Measurements from ENCODE around the gene ABCA9. TPM values are rescaled to one million over a fixed set of nuclear protein-coding genes. Genes with fewer than 3 reads are reported as not detected.
A peak's percentile ranks its signal among the peaks of the same experiment; 100 is the strongest.
"Not testable (repeated sequence)": the region's sequence is repeated elsewhere in the genome, so short reads cannot be mapped to it uniquely, and the experiment has no call there.

Gene ABCA9
- total RNA-seq, 2 donors from 2014 or later: 8.8 to 30.7 TPM

GRCh38 chr17:68961214-68961882 lies 99.4 kb downstream of the ABCA9 start:
- DNase-seq: no peak
- TF ChIP-seq CTCF (IDR thresholded peaks at IDR 0.05) (no peak), POLR2A (IDR thresholded peaks at IDR 0.05) (no peak)
- Histone ChIP-seq H3K9me3 (peaks cover 0 to 5% (median 0%) of the 10 kb centered on the region in 3 donors), H3K4me3 (no peak overlapping the region), H3K36me3 (replicated peaks in 1 of 2; ENCODE audit: insufficient read depth in 1 of 2, low read depth in 2 of 2) (no peaks in the 10 kb centered on the region), H3K27ac (no peak overlapping the region), H3K27me3 (no peaks in the 10 kb centered on the region), H3K4me1 (no peaks in the 10 kb centered on the region)
- ATAC-seq: no peak
- 68 to 74% methylated on average over 9 of the region's 9 CpGs for WGBS, 2 donors
- intact Hi-C loops (cut with DNase I): no loop called here

GRCh38 chr17:68959117-68959516 lies 101.6 kb downstream of the ABCA9 start:
- DNase-seq; H3K27me3 ChIP-seq; ATAC-seq; H3K4me1 ChIP-seq; H3K36me3 ChIP-seq (replicated peaks in 1 of 2; ENCODE audit: insufficient read depth in 1 of 2, low read depth in 2 of 2); H3K9me3 ChIP-seq; H3K4me3 ChIP-seq; H3K27ac ChIP-seq; intact Hi-C loops (cut with DNase I): not testable (repeated sequence)
- WGBS, 2 donors: 95 to 100% methylated on average over 2 of the region's 2 CpGs

GRCh38 chr17:68957944-68958343 lies 102.8 kb downstream of the ABCA9 start:
- 89 to 91% methylated on average over 1 of the region's 1 CpG for WGBS, 2 donors
- no peak overlapping the region for H3K4me3 ChIP-seq
- no peak for TF ChIP-seq CTCF (IDR thresholded peaks at IDR 0.05)
- no peak for TF ChIP-seq POLR2A (IDR thresholded peaks at IDR 0.05)
- H3K4me1 ChIP-seq: peaks cover 6% of the 10 kb centered on the region
- intact Hi-C loops (cut with DNase I): no loop called here
- H3K36me3 ChIP-seq (replicated peaks in 1 of 2; ENCODE audit: insufficient read depth in 1 of 2, low read depth in 2 of 2): no peaks in the 10 kb centered on the region
- no peaks in the 10 kb centered on the region for H3K27me3 ChIP-seq
- peaks cover 0 to 5% (median 0%) of the 10 kb centered on the region in 3 donors for H3K9me3 ChIP-seq
- DNase-seq (no peak), ATAC-seq (no peak)
- no peak overlapping the region for H3K27ac ChIP-seq

GRCh38 chr17:68955181-68955841 lies 105.4 kb downstream of the ABCA9 start, which contains the start of gene ABCA8:
ABCA8 (minus strand) TSS chr17:68955392; CDS start chr17:68942034, 13,358 bp downstream.
- Histone ChIP-seq H3K4me3 (no peak within 1 kb of the TSS), H3K9me3 (peaks cover 0 to 5% (median 0%) of the 10 kb centered on the region in 3 donors), H3K27ac (no peak within 1 kb of the TSS), H3K36me3 (replicated peaks in 1 of 2; ENCODE audit: insufficient read depth in 1 of 2, low read depth in 2 of 2) (no peaks in the 10 kb centered on the region), H3K27me3 (no peaks in the 10 kb centered on the region), H3K4me1 (peaks cover 6% of the 10 kb centered on the region)
- TF ChIP-seq POLR2A (IDR thresholded peaks at IDR 0.05) (no peak), CTCF (IDR thresholded peaks at IDR 0.05) (no peak)
- WGBS, 2 donors: 20 to 34% methylated on average over 4 of the region's 4 CpGs
- peak; percentile 13 to 42 (median 24) for DNase-seq
- ATAC-seq: peak; percentile 65
- intact Hi-C loops (cut with DNase I): no loop called here

- WGBS, 2 donors: 77 to 79% methylated on average over 4 of the region's 4 CpGs
- TF ChIP-seq POLR2A (IDR thresholded peaks at IDR 0.05) (no peak), CTCF (IDR thresholded peaks at IDR 0.05) (no peak)
- no peak overlapping the region for H3K27ac ChIP-seq
- intact Hi-C loops (cut with DNase I): no loop called here
- H3K4me1 ChIP-seq: peaks cover 6% of the 10 kb centered on the region
- no peak overlapping the region for H3K4me3 ChIP-seq
- no peaks in the 10 kb centered on the region for H3K9me3 ChIP-seq
- H3K36me3 ChIP-seq (replicated peaks in 1 of 2; ENCODE audit: insufficient read depth in 1 of 2, low read depth in 2 of 2): no peaks in the 10 kb centered on the region
- ATAC-seq (no peak), DNase-seq (no peak)
- H3K27me3 ChIP-seq: no peaks in the 10 kb centered on the region
These were observed 106.4 kb downstream of the ABCA9 start for GRCh38 chr17:68954146-68954896.

Measured in body of pancreas (tissue), 4 donors.